ENCODE data around the gene XRCC6. TPM values are rescaled to one million over a fixed set of nuclear protein-coding genes. Genes with fewer than 3 reads are reported as not detected.

Gene XRCC6
- total RNA-seq, 1 experiment from 2014 or later: 588 TPM

DNA sequence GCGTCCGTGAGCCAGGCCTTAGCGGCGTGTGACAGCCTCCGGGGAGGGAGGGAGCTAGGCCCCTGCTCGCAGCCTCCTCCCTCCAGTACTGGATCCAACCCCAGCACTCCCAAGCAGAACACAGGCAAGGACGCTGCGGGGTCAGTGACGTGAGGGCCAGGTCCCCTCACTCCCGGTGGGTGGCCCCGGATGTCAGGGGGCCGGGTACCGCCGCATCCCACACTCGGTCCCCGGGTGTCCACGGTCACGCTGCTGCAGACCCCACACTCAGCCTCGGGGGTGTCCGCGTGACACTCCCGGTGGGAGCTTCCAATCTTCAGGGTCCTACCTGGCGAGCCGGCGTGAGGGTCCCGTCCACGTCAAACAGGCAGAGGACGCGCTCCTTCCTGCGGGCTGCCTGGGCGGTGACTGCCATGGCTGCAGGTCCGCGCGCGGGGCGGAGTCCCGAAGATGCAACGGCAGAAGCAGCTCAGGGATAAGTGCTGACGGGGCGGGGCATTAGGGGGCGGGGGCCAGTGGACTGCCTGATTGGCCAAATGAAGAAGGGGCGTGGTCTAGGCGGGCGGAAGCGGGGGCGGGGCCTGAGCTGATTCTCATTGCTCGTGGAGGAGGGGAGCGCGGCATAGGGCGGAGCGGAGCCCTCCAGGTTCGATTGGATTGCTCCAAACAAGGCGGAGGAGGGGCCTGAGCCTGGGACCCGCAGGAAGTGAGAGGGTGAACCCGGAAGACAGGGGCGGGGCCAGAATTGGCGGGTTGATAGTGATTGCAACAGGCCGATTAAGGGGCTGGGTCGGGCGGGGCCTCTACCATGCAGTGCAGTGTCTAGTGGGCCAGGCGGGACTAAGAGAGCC is 31.5 kb upstream of the XRCC6 start, which contains the start of gene PMM1:
Gene PMM1, minus strand, starts transcription at position 450 of the 851 bp plus-strand sequence. Its CDS starts 35 bp downstream, at position 415.
- H3K27me3 ChIP-seq (ENCODE audit: insufficient read depth, low read length): no peaks in the 10 kb centered on the region
- peak within 1 kb of the TSS; percentile 90 for H3K9ac ChIP-seq (ENCODE audit: low read length)
- intact Hi-C loops (cut with micrococcal nuclease): no loop called here
- no peaks in the 10 kb centered on the region for H3K36me3 ChIP-seq (ENCODE audit: control insufficient read depth in 1 of 2, insufficient read depth in 2 of 2, low read length in 2 of 2)
- DNase-seq (ENCODE audit: low read depth, low spot score): peak; percentile 99
- H3K4me3 ChIP-seq (replicated peaks in 1 of 2; ENCODE audit: low read depth in 1 of 2, low read length in 2 of 2): peak within 1 kb of the TSS; percentile 94 to 98
- CTCF ChIA-PET: interaction anchor here (0.9 to 1.4 kb wide), 8 partner anchors 8 to 108 kb away, joined by 3 to 4 read pairs (median 4); no protein-coding TSS in a partner anchor
- no peaks in the 10 kb centered on the region for H4K20me1 ChIP-seq (ENCODE audit: insufficient read depth)
- POLR2A ChIA-PET: interaction anchor here (0.7 to 1.9 kb wide), 35 partner anchors 8 to 1522 kb away, joined by 3 to 16 read pairs (median 4); partner anchors contain the start of genes ACO2, CSDC2, DESI1 and PHF5A
- peak; percentile 98 for ATAC-seq
- peak within 1 kb of the TSS; percentile 73 for H3K27ac ChIP-seq (ENCODE audit: low read depth, low read length)
- H2AFZ ChIP-seq (ENCODE audit: low read depth, low read length, poor library complexity, severe bottlenecking): no peak within 1 kb of the TSS
- no TSS peak for BruUV-seq (replicated peaks)
- H3K4me2 ChIP-seq (ENCODE audit: low read length): peak within 1 kb of the TSS; percentile 99
- H3K4me1 ChIP-seq (ENCODE audit: control insufficient read depth in 1 of 2, insufficient read depth in 2 of 2, low read length in 2 of 2): peaks cover 19 to 27% of the 10 kb centered on the region in 2 experiments; a peak in 3 of 4 replicates
- RAD21 ChIA-PET (ENCODE audit: low non-redundant PET in 1 of 2, low total read pairs in 2 of 2, uncharacterized antibody in 2 of 2, unreplicated experiment in 2 of 2): interaction anchor here (0.7 kb wide), 2 partner anchors 30 to 46 kb away, joined by 3 to 4 read pairs; no protein-coding TSS in a partner anchor
- peaks cover 11% of the 10 kb centered on the region; the same call in 1 of the 2 replicates for H3K79me2 ChIP-seq (ENCODE audit: insufficient read depth, low read length)
- no peaks in the 10 kb centered on the region for H3K9me3 ChIP-seq (ENCODE audit: control insufficient read depth in 1 of 2, insufficient read depth in 1 of 2, low read depth in 1 of 2, low read length in 2 of 2)
- no peaks in the 10 kb centered on the region for H3K9me2 ChIP-seq (ENCODE audit: insufficient read depth)
- no peak for TF ChIP-seq JUND (IDR thresholded peaks at IDR 0.05)
- peak; percentile 57 for TF ChIP-seq POLR2A (IDR thresholded peaks at IDR 0.05; ENCODE audit: borderline replicate concordance, extremely low read depth, insufficient read depth, insufficient read length)
- TF ChIP-seq, protein P1, sequence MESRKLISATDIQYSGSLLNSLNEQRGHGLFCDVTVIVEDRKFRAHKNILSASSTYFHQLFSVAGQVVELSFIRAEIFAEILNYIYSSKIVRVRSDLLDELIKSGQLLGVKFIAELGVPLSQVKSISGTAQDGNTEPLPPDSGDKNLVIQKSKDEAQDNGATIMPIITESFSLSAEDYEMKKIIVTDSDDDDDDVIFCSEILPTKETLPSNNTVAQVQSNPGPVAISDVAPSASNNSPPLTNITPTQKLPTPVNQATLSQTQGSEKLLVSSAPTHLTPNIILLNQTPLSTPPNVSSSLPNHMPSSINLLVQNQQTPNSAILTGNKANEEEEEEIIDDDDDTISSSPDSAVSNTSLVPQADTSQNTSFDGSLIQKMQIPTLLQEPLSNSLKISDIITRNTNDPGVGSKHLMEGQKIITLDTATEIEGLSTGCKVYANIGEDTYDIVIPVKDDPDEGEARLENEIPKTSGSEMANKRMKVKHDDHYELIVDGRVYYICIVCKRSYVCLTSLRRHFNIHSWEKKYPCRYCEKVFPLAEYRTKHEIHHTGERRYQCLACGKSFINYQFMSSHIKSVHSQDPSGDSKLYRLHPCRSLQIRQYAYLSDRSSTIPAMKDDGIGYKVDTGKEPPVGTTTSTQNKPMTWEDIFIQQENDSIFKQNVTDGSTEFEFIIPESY (IDR thresholded peaks at IDR 0.05; ENCODE audit: extremely low read depth, insufficient replicate concordance, low read length): no peak
- TF ChIP-seq TCF7L2 (IDR thresholded peaks at IDR 0.05; ENCODE audit: borderline replicate concordance, extremely low read depth, insufficient read depth, insufficient read length): no peak
- TF ChIP-seq, protein P2, sequence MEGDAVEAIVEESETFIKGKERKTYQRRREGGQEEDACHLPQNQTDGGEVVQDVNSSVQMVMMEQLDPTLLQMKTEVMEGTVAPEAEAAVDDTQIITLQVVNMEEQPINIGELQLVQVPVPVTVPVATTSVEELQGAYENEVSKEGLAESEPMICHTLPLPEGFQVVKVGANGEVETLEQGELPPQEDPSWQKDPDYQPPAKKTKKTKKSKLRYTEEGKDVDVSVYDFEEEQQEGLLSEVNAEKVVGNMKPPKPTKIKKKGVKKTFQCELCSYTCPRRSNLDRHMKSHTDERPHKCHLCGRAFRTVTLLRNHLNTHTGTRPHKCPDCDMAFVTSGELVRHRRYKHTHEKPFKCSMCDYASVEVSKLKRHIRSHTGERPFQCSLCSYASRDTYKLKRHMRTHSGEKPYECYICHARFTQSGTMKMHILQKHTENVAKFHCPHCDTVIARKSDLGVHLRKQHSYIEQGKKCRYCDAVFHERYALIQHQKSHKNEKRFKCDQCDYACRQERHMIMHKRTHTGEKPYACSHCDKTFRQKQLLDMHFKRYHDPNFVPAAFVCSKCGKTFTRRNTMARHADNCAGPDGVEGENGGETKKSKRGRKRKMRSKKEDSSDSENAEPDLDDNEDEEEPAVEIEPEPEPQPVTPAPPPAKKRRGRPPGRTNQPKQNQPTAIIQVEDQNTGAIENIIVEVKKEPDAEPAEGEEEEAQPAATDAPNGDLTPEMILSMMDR (IDR thresholded peaks at IDR 0.05 in 2 of 3, conservative IDR thresholded peaks at IDR 0.05 in 1 of 3; ENCODE audit: borderline replicate concordance in 1 of 3, insufficient read depth in 1 of 3, low read depth in 2 of 3, low read length in 2 of 3): no peak
- TF ChIP-seq ZFX (IDR thresholded peaks at IDR 0.05): peak; percentile 56; the same call in 1 of the 2 replicates
- TF ChIP-seq, protein P3, sequence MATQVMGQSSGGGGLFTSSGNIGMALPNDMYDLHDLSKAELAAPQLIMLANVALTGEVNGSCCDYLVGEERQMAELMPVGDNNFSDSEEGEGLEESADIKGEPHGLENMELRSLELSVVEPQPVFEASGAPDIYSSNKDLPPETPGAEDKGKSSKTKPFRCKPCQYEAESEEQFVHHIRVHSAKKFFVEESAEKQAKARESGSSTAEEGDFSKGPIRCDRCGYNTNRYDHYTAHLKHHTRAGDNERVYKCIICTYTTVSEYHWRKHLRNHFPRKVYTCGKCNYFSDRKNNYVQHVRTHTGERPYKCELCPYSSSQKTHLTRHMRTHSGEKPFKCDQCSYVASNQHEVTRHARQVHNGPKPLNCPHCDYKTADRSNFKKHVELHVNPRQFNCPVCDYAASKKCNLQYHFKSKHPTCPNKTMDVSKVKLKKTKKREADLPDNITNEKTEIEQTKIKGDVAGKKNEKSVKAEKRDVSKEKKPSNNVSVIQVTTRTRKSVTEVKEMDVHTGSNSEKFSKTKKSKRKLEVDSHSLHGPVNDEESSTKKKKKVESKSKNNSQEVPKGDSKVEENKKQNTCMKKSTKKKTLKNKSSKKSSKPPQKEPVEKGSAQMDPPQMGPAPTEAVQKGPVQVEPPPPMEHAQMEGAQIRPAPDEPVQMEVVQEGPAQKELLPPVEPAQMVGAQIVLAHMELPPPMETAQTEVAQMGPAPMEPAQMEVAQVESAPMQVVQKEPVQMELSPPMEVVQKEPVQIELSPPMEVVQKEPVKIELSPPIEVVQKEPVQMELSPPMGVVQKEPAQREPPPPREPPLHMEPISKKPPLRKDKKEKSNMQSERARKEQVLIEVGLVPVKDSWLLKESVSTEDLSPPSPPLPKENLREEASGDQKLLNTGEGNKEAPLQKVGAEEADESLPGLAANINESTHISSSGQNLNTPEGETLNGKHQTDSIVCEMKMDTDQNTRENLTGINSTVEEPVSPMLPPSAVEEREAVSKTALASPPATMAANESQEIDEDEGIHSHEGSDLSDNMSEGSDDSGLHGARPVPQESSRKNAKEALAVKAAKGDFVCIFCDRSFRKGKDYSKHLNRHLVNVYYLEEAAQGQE (IDR thresholded peaks at IDR 0.05; ENCODE audit: low read depth): no peak
- peak; percentile 87 for TF ChIP-seq EGR1 (IDR thresholded peaks at IDR 0.05; ENCODE audit: low read depth)
- TF ChIP-seq, protein P4, sequence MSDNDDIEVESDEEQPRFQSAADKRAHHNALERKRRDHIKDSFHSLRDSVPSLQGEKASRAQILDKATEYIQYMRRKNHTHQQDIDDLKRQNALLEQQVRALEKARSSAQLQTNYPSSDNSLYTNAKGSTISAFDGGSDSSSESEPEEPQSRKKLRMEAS (IDR thresholded peaks at IDR 0.05): peak; percentile 66
- no peak; the same call in 1 of the 2 replicates for TF ChIP-seq ELF1 (IDR thresholded peaks at IDR 0.05; ENCODE audit: borderline replicate concordance, low read depth)
- peak; percentile 44; the same call in 1 of the 2 replicates for TF ChIP-seq SIN3A (IDR thresholded peaks at IDR 0.05; ENCODE audit: low read depth)
- no peak for TF ChIP-seq SRF (IDR thresholded peaks at IDR 0.05; ENCODE audit: low read depth)
- TF ChIP-seq RAD21 (IDR thresholded peaks at IDR 0.05; ENCODE audit: low read depth): no peak
- TF ChIP-seq CEBPB (IDR thresholded peaks at IDR 0.05; ENCODE audit: low read depth): no peak; the same call in none of the 2 replicates
- TF ChIP-seq FOSL1 (IDR thresholded peaks at IDR 0.05; ENCODE audit: low read depth): no peak
- no peak for TF ChIP-seq CBX3 (IDR thresholded peaks at IDR 0.05; ENCODE audit: low read depth)
- peak; percentile 73 for TF ChIP-seq POLR2AphosphoS5 (IDR thresholded peaks at IDR 0.05; ENCODE audit: low read depth, low read length)
- TF ChIP-seq SP1 (IDR thresholded peaks at IDR 0.05; ENCODE audit: low read depth): peak; percentile 74
- peak; percentile 74 for TF ChIP-seq YY1 (IDR thresholded peaks at IDR 0.05; ENCODE audit: extremely low read depth, insufficient replicate concordance, low read depth, low read length)
